A204.1 (cell line): ENCODE measurements around the gene GXYLT1.
"Not testable (repeated sequence)": the region's sequence is repeated elsewhere in the genome, so short reads cannot be mapped to it uniquely, and the experiment has no call there.

Experiments
- FAIRE-seq: peaks from 2 replicates; lab custom pipeline; 2012; peaks lifted over from hg19 to GRCh38; lab: Jason Lieb, UNC

Gene GXYLT1

GRCh38 chr12:42143452-42144157 is 1.1 kb downstream of the GXYLT1 start:
- no peak for FAIRE-seq

- no peak for FAIRE-seq
Measured at GRCh38 chr12:42141981-42142606, 2.6 kb downstream of the GXYLT1 start.

- no peak for FAIRE-seq
Measured at GRCh38 chr12:42140901-42141300, 3.8 kb downstream of the GXYLT1 start.

- no peak for FAIRE-seq
Measured at GRCh38 chr12:42135259-42135814, 9.3 kb downstream of the GXYLT1 start.

GRCh38 chr12:42130672-42131402 is 13.8 kb downstream of the GXYLT1 start:
- FAIRE-seq = no peak

GRCh38 chr12:42129595-42130204 is 15.0 kb downstream of the GXYLT1 start:
- peak; percentile 97 for FAIRE-seq

GRCh38 chr12:42128888-42129287 is 15.8 kb downstream of the GXYLT1 start:
- no peak for FAIRE-seq

GRCh38 chr12:42128327-42128726 is 16.3 kb downstream of the GXYLT1 start:
- FAIRE-seq = no peak

GRCh38 chr12:42126963-42127362 is 17.7 kb downstream of the GXYLT1 start:
- no peak for FAIRE-seq

GRCh38 chr12:42125388-42125767 is 19.3 kb downstream of the GXYLT1 start:
- FAIRE-seq = no peak

GRCh38 chr12:42124764-42125387 is 19.8 kb downstream of the GXYLT1 start:
- FAIRE-seq = no peak

- no peak for FAIRE-seq
Measured at GRCh38 chr12:42119085-42119633, 25.5 kb downstream of the GXYLT1 start.

- no peak for FAIRE-seq
Measured at GRCh38 chr12:42118136-42118879, 26.4 kb downstream of the GXYLT1 start.

GRCh38 chr12:42109031-42109430 is 35.6 kb downstream of the GXYLT1 start:
- no peak for FAIRE-seq

- not testable (repeated sequence) for FAIRE-seq
Measured at GRCh38 chr12:42106791-42107190, 37.9 kb downstream of the GXYLT1 start.

- no peak for FAIRE-seq
Measured at GRCh38 chr12:42104784-42105183, 39.9 kb downstream of the GXYLT1 start.

- peak; percentile 95 for FAIRE-seq
Measured at GRCh38 chr12:42104087-42104486, 40.6 kb downstream of the GXYLT1 start.

GRCh38 chr12:42103155-42103554 is 41.5 kb downstream of the GXYLT1 start:
- peak; percentile 56 for FAIRE-seq

GRCh38 chr12:42102720-42103119 is 42.0 kb downstream of the GXYLT1 start:
- FAIRE-seq = peak; percentile 65

GRCh38 chr12:42099433-42099832 is 45.2 kb downstream of the GXYLT1 start:
- FAIRE-seq = no peak

GRCh38 chr12:42097971-42098370 is 46.7 kb downstream of the GXYLT1 start:
- no peak for FAIRE-seq
